Measurements from ENCODE around the gene PSTPIP2. TPM values are rescaled to one million over a fixed set of nuclear protein-coding genes. Genes with fewer than 3 reads are reported as not detected.

PSTPIP2 gene
- 4.4 and 9.4 TPM in 2 replicates for total RNA-seq

GRCh38 chr18:46071653-46072375 lies at the start of gene PSTPIP2:
Gene PSTPIP2 (minus strand): TSS chr18:46072260. CDS start chr18:46072188, 72 bp downstream.

GRCh38 chr18:46104128-46104911 lies 32.3 kb upstream of the PSTPIP2 start, which contains the start of gene HAUS1:
Gene HAUS1 (plus strand): TSS chr18:46104385. CDS start chr18:46104412, 27 bp downstream.

GRCh38 chr18:46097801-46098615 lies 25.9 kb upstream of the PSTPIP2 start, which contains the start of gene ATP5F1A:
Gene ATP5F1A (minus strand): TSS chr18:46098296. CDS start chr18:46098231, 65 bp downstream.

GRCh38 chr18:45967007-45967706 lies 104.9 kb downstream of the PSTPIP2 start, which contains the start of gene EPG5:
Gene EPG5 (minus strand): TSS chr18:45967329. CDS start chr18:45967239, 90 bp downstream.

Small RNA genes within 50 kb of the gene (small RNA-seq; reads per million reads assigned to genes)
- gene RN7SKP26 (ENCODE audit: low replicate concordance) = not detected
- gene RNU6-1278P (ENCODE audit: low replicate concordance) = not detected
- not detected for gene RNY4P37 (ENCODE audit: low replicate concordance)

Other genes starting within 250 kb of the PSTPIP2 start
- 1.1 and 4.7 TPM in 2 replicates for gene SIGLEC15, start 246.6 kb downstream of the PSTPIP2 start, total RNA-seq
- gene EPG5, start 104.9 kb downstream of the PSTPIP2 start, total RNA-seq = 54.5 and 81.5 TPM in 2 replicates
- gene ATP5F1A, start 26.0 kb upstream of the PSTPIP2 start, total RNA-seq = 759 and 1,010 TPM in 2 replicates
- gene HAUS1, start 32.1 kb upstream of the PSTPIP2 start, total RNA-seq = 27.1 and 34.2 TPM in 2 replicates

All from placental pericyte (primary cell).